HepG2 (cell line): Measurements from ENCODE around the gene IFT172. TPM values are rescaled to one million over a fixed set of nuclear protein-coding genes. Genes with fewer than 3 reads are reported as not detected.

Source experiments
- ATAC-seq: fragments of 200-7000 bp; cut with Tn5 transposase; 3 replicates; pipeline ENCODE4 v1.9.1; 2020; ENCODE audit warnings: mild to moderate bottlenecking, moderate library complexity
- BruUV-seq: library from RNA; stranded (reverse); fragments of 400-500 nt; replicated peaks from 2 replicates; lab custom pipeline; 2021; lab: Mats Ljungman, UMichigan
- CTCF ChIA-PET: fragments of 300-600 bp; formaldehyde crosslinking; extraction: SDS; loops from one replicate; lab custom pipeline; 2021; ENCODE audit warnings: low total read pairs, inconsistent platforms, low intra/inter-chr PET ratio; lab: Yijun Ruan, JAX
- POLR2A ChIA-PET: fragments of 350-600 bp; sonication (Branson Sonifier 250); formaldehyde crosslinking; loops from one replicate; lab custom pipeline; 2020; ENCODE audit warnings: antibody characterized with exemption, inconsistent platforms; lab: Yijun Ruan, JAX
- DNase-seq: peaks from one replicate; pipeline ENCODE4 v3.0.0-alpha.2; 2015; ENCODE audit warnings: low spot score
- FAIRE-seq: peaks from 3 replicates; lab custom pipeline; 2011; peaks lifted over from hg19 to GRCh38; lab: Jason Lieb, UNC
- H2AFZ ChIP-seq: one replicate; pipeline ENCODE4 v1.6.1; 2011; ENCODE audit warnings: low read length, inconsistent platforms
- H3K27ac ChIP-seq: fragments of 300-600 bp; 3 replicates; pipeline ENCODE4 v1.8.0; 2011; ENCODE audit warnings: mixed run types, mild to moderate bottlenecking, mixed read lengths, low read length, inconsistent platforms; ENCODE audit not compliant: insufficient read depth; ENCODE audit errors: extremely low read length
- H3K27me3 ChIP-seq, 2 experiments: fragments of 200-600 bp in 1 of 2; 2 replicates in 1 of 2; 3 replicates in 1 of 2; pipeline versions ENCODE4 v1.6.0 to v1.8.0; 2011; ENCODE audit warnings: low read length in 2 of 2, mild to moderate bottlenecking in 2 of 2, moderate library complexity in 2 of 2, inconsistent platforms in 1 of 2; ENCODE audit not compliant: insufficient read depth in 2 of 2, control insufficient read depth in 1 of 2
- H3K36me3 ChIP-seq, 2 experiments: fragments of 200-600 bp in 1 of 2; replicated peaks in 1 of 2; 2 replicates in 1 of 2; 3 replicates in 1 of 2; pipeline versions ENCODE4 v1.5.1 to v1.8.0; 2011; ENCODE audit warnings: low read length in 2 of 2, inconsistent platforms in 1 of 2; ENCODE audit not compliant: insufficient read depth in 2 of 2, control insufficient read depth in 1 of 2
- H3K4me1 ChIP-seq: 2 replicates; pipeline ENCODE4 v1.5.1; 2012; ENCODE audit warnings: low read length, inconsistent platforms; ENCODE audit not compliant: insufficient read depth
- H3K4me2 ChIP-seq: 2 replicates; pipeline ENCODE4 v1.6.0; 2011; ENCODE audit warnings: low read depth, low read length, inconsistent platforms
- H3K4me3 ChIP-seq, 3 experiments: fragments of 200-600 bp in 1 of 3; sonication (generic), shearing (Covaris generic) in 1 of 3; replicated peaks in 1 of 3; 2 replicates each; pipeline ENCODE4 v1.5.1; 2011 to 2016; ENCODE audit warnings: low read length in 3 of 3, inconsistent platforms in 2 of 3, low read depth in 2 of 3, mild to moderate bottlenecking in 2 of 3, control low read depth in 1 of 3, mixed read lengths in 1 of 3; ENCODE audit not compliant: insufficient read depth in 1 of 3
- H3K79me2 ChIP-seq: one replicate; pipeline ENCODE4 v1.6.1; 2011; ENCODE audit warnings: low read length, inconsistent platforms; ENCODE audit not compliant: insufficient read depth
- H3K9ac ChIP-seq: 2 replicates; pipeline ENCODE4 v1.6.0; 2011; ENCODE audit warnings: mild to moderate bottlenecking, low read depth, low read length, inconsistent platforms; ENCODE audit not compliant: insufficient read depth
- H3K9me3 ChIP-seq: 2 replicates; pipeline ENCODE4 v1.5.1; 2012; ENCODE audit warnings: mild to moderate bottlenecking, low read length
- H4K20me1 ChIP-seq: 2 replicates; pipeline ENCODE4 v1.6.0; 2011; ENCODE audit warnings: inconsistent platforms, mild to moderate bottlenecking, low read length, moderate library complexity; ENCODE audit not compliant: insufficient read depth
- AKNA ChIP-seq: sonication (generic); formaldehyde crosslinking; IDR thresholded peaks from 2 replicates; pipeline ENCODE4 v1.4.0; 2020; ENCODE audit warnings: missing genetic modification reagents, borderline replicate concordance
- GABPA ChIP-seq, 2 experiments: IDR thresholded peaks; 2 replicates each; pipeline ENCODE4 v1.6.1; 2011 to 2016; ENCODE audit warnings: low read depth in 2 of 2, low read length in 1 of 2, missing biosample characterization in 1 of 2, missing genetic modification characterization in 1 of 2
- NONO ChIP-seq, 2 experiments: fragments of 450-650 bp in 1 of 2; sonication (generic) in 1 of 2; formaldehyde crosslinking in 1 of 2; IDR thresholded peaks in 1 of 2; conservative IDR thresholded peaks in 1 of 2; 2 replicates each; pipeline versions ENCODE4 v1.6.1 to v1.8.0; 2017 to 2022; ENCODE audit warnings: mild to moderate bottlenecking in 1 of 2, missing genetic modification reagents in 1 of 2, moderate library complexity in 1 of 2
- RCOR2 ChIP-seq: IDR thresholded peaks from 2 replicates; pipeline ENCODE4 v1.6.1; 2016; ENCODE audit warnings: missing biosample characterization, missing genetic modification reagents
- REL ChIP-seq: sonication (generic); formaldehyde crosslinking; conservative IDR thresholded peaks from 2 replicates; pipeline ENCODE4 v1.8.0; 2022; ENCODE audit warnings: mild to moderate bottlenecking, missing genetic modification reagents, moderate library complexity
- ZNF33A ChIP-seq: sonication (generic); formaldehyde crosslinking; IDR thresholded peaks from 2 replicates; pipeline ENCODE4 v1.5.1; 2020; ENCODE audit warnings: missing genetic modification reagents, mild to moderate bottlenecking, moderate library complexity, borderline replicate concordance
- ZNF558 ChIP-seq: sonication (generic); formaldehyde crosslinking; IDR thresholded peaks from 2 replicates; pipeline ENCODE4 v1.9.0; 2022; ENCODE audit warnings: mild to moderate bottlenecking, missing genetic modification reagents, borderline replicate concordance
- ZNF841 ChIP-seq: sonication (generic); formaldehyde crosslinking; IDR thresholded peaks from 2 replicates; pipeline ENCODE4 v1.8.1; 2023; ENCODE audit warnings: missing genetic modification reagents, borderline replicate concordance
- WGBS: methylation state at CpG from one replicate; pipeline ENCODE4 v1.1.6; 2017; ENCODE audit warnings: low lambda C conversion rate; 5-methylcytosine and 5-hydroxymethylcytosine counted together
- in situ Hi-C: cut with HindIII; loops from 2 replicates; pipeline ENCODE4 v1.10.0; 2017; ENCODE audit warnings: low pct_unique_long_range_greater_than_20kb; ENCODE audit not compliant: extremely low pct_ligation_motif_present
- intact Hi-C: fragments of 100-400 bp; cut with micrococcal nuclease; formaldehyde crosslinking; loops from one replicate; pipeline ENCODE4 v1.10.0; 2022; ENCODE audit not compliant: unreplicated experiment
- polyA plus RNA-seq, 8 experiments: library from polyadenylated mRNA; depleted of rRNA in 3 of 8; stranded (reverse) in 7 of 8; unstranded in 1 of 8; fragments of >200 nt; fragmentation: Illumina TruSeq in 4 of 8; extraction: Trizol in 4 of 8; gene quantifications; 2 replicates each; pipeline versions ENCODE4 v1.2.1 to v1.2.3, GENCODE V29; 2011 to 2016; ENCODE audit warnings: low read depth in 4 of 8, missing spikeins in 1 of 8, mixed read lengths in 1 of 8; ENCODE audit not compliant: insufficient read depth in 1 of 8
- total RNA-seq, 5 experiments: library from RNA; depleted of rRNA; stranded (reverse); fragments of >200 nt; fragmentation: Illumina TruSeq; extraction: Trizol; gene quantifications; 2 replicates each; pipeline ENCODE4 v1.2.3, GENCODE V29; 2016; ENCODE audit warnings: low read depth in 1 of 5
- TF ChIP-seq, protein P1 (sequence below): sonication (generic); formaldehyde crosslinking; IDR thresholded peaks from 2 replicates; pipeline ENCODE4 v1.5.0; 2020; ENCODE audit warnings: mild to moderate bottlenecking, low read depth, missing genetic modification reagents, borderline replicate concordance

Gene IFT172
- total and polyA plus RNA-seq, 2 of the 13 experiments (the other 11 are each of a cell fraction or from before 2014, with no cell fraction given) = 21.6 to 35.7 TPM

DNA sequence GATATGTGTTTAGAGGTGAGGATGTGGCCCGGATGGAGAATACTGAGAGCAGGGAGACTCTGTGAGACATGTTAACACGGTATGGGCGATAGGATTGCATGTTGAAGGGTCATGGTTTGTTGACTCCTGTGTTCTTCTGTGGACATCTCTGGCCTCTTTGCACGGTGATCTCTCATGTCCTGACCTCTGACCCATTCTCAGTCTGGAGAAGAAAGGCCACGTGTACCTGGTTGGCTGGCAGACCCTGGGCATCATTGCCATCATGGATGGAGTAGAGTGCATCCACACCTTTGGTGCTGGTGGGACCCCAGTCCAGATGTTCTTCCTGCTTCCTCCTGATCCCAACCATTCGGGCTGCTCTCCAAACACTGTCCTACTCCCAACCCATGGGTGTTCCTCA, 17.0 kb upstream of the IFT172 start:
- H2AFZ ChIP-seq = no peak overlapping the region
- H3K4me3 ChIP-seq = no peak overlapping the region
- H3K4me1 ChIP-seq = peaks cover 26% of the 10 kb centered on the region
- no peak for ATAC-seq
- no peaks in the 10 kb centered on the region for H3K27me3 ChIP-seq
- intact Hi-C loops = no loop called here
- CTCF ChIA-PET = no interaction called here
- WGBS = 89% methylated on average over 6 of the region's 6 CpGs
- H3K36me3 ChIP-seq = no peaks in the 10 kb centered on the region; a peak in 1 of 5 replicates
- no peak overlapping the region for H3K27ac ChIP-seq
- no peaks in the 10 kb centered on the region for H3K79me2 ChIP-seq
- BruUV-seq = no TSS peak
- H3K9ac ChIP-seq = no peak overlapping the region
- TF ChIP-seq GABPA (IDR thresholded peaks at IDR 0.05; ENCODE audit: low read depth, low read length) = no peak
- no peak for TF ChIP-seq GABPA (CRISPR knock-in tag; IDR thresholded peaks at IDR 0.05; ENCODE audit: low read depth)
- TF ChIP-seq, protein P1, sequence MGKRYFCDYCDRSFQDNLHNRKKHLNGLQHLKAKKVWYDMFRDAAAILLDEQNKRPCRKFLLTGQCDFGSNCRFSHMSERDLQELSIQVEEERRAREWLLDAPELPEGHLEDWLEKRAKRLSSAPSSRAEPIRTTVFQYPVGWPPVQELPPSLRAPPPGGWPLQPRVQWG (CRISPR knock-in tag) = no peak
- TF ChIP-seq REL = no peak
- TF ChIP-seq ZNF33A = no peak
- TF ChIP-seq ZNF841 = no peak
- no peak for TF ChIP-seq AKNA (CRISPR knock-in tag)
- no peak for TF ChIP-seq ZNF558
- no peak for TF ChIP-seq NONO (IDR thresholded peaks at IDR 0.05)
- no peak for TF ChIP-seq NONO (CRISPR knock-in tag; conservative IDR thresholded peaks at IDR 0.05)
- TF ChIP-seq RCOR2 = no peak
- TF ChIP-seq, all 625 proteins: peak for 0
- FAIRE-seq (no peak), DNase-seq (no peak)
- in situ Hi-C loops = no loop called here
- H3K4me2 ChIP-seq = no peak overlapping the region
- POLR2A ChIA-PET = interaction anchor here (1.4 kb wide), 1 partner anchor 10 kb away, joined by 4 read pairs; the partner anchor contains the start of gene GCKR
- no peaks in the 10 kb centered on the region for H4K20me1 ChIP-seq
- H3K9me3 ChIP-seq = no peaks in the 10 kb centered on the region
